Islet of Langerhans (tissue), 1 donor: ENCODE data around the gene GNB4.

ENCODE experiments used
- FAIRE-seq: peaks from one replicate; lab custom pipeline; 2011; peaks lifted over from hg19 to GRCh38; lab: Jason Lieb, UNC

The GNB4 gene

DNA sequence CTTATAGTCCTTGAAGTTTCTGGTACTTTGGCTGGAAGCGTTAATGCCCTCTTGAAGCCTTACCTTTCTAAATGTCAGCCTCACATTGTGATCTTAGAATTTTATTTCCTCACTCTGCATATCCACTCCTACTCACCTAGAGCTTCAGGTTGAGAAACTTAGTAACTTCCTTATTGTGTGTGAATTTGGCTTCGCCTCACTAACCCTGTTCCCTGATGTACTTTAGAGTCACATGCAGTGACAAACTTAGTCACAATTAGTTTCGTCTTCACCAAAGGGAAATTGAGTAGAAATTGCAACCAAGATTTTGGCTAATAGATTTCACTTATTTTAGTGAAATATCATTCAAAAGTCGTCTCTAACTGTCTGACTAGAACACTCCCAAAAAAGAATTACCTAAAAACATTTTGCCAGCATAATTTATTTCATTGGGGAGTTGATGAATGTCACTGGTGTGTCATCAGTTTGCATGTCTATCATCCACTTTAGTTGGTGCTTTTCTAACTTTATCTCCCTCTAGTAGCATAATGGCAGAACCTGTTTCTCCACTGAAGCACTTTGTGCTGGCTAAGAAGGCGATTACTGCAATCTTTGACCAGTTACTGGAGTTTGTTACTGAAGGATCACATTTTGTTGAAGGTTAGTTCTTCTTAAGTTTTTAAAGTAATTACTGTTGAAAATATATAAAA is 102.8 kb downstream of the GNB4 start:
- peak; percentile 55 for FAIRE-seq

DNA sequence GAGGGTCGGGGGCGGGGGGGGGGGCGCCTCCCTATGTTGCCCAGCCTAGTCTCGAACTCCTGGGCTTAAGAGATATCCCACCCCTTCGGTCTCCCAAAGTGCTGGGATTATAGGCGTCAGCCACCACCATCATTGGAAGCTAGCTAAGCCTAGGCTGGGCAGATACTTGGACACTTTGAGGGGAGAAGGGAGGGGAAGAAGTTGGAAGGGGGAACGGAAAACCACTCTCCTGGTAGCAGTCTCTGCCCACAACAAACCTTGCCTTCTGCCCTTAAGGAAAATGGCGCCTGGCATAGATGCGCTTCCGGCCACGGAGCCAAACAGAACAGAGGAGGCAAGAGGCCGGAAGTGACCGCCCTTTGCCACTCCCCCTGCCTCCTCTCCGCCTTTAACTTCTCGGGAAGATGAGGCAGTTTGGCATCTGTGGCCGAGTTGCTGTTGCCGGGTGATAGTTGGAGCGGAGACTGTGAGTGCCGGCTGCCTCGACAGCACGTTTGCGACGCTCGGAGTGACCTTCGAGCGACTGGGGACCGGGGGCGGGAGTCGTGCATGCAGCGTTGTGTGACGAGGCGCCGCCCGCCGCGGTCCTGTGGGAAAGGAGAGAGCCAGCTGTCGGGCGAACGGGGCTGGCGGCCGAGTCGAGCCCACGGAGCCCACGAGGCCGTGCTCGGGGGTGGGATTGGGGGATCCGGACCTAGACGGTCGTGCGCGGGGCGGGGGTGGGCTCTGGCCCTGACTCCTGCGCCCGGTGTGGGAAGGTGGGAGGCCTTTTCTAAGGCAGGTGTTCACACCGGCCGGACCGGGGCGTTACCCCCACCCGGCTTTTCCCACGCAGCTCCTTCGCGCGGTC is 103.7 kb downstream of the GNB4 start, which contains the start of gene MFN1:
Gene MFN1, plus strand, starts transcription at position 365 of the 850 bp plus-strand sequence. CDS start 1,143 bp downstream, outside the sequence.
- peak; percentile 94 for FAIRE-seq
